HFF-Myc (cell line): Measurements from ENCODE around the gene SMCO2.

ENCODE experiments used
- DNase-seq: peaks from one replicate; pipeline ENCODE4 v3.0.0-alpha.2; 2011; ENCODE audit warnings: low read depth; ENCODE audit errors: extremely low read depth
- H3K4me3 ChIP-seq: replicated peaks from 2 replicates; pipeline ENCODE4 v1.5.1; 2011; ENCODE audit warnings: low read depth, mild to moderate bottlenecking, control low read depth, low read length
- CTCF ChIP-seq: IDR thresholded peaks from 2 replicates; pipeline ENCODE4 v1.5.1; 2012; ENCODE audit warnings: mild to moderate bottlenecking, low read depth, low read length, control low read depth; ENCODE audit errors: missing control alignments

The SMCO2 gene

DNA sequence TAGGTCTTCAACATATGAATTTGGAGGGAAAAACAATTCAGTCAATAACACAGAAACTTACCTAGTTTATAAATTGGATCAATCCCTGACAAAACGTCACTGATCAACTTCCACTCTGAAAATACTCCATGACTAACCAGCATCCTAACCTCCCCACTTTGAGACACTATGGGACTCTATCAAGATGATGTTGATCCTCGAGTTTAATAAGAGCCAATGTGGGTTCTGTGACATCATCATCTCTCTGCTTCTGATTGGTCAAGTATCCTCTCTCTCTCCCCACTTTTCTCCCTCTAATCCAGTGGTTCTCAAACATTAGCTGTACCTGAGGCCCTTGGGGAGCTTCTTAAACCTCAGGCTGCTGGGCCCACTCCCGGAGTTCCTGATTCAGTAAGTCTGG is at the start of gene SMCO2:
Gene SMCO2, plus strand, starts transcription at position 301 of the 400 bp plus-strand sequence. CDS start 23,896 bp downstream, outside the sequence.
- DNase-seq: no peak
- H3K4me3 ChIP-seq: no peak within 1 kb of the TSS
- no peak for TF ChIP-seq CTCF

- TF ChIP-seq CTCF: no peak
- no peak overlapping the region for H3K4me3 ChIP-seq
- DNase-seq: no peak
These were observed 48.1 kb upstream of the SMCO2 start for GRCh38 chr12:27398466-27398865.

- no peak for TF ChIP-seq CTCF
- no peak overlapping the region for H3K4me3 ChIP-seq
- DNase-seq: no peak
These were observed 47.5 kb upstream of the SMCO2 start for GRCh38 chr12:27399074-27399473.

GRCh38 chr12:27400856-27401354 is 45.6 kb upstream of the SMCO2 start:
- no peak for TF ChIP-seq CTCF
- H3K4me3 ChIP-seq: no peak overlapping the region
- no peak for DNase-seq

- no peak for TF ChIP-seq CTCF
- no peak for DNase-seq
- H3K4me3 ChIP-seq: no peak overlapping the region
These were observed 34.5 kb upstream of the SMCO2 start for GRCh38 chr12:27412047-27412446.

DNA sequence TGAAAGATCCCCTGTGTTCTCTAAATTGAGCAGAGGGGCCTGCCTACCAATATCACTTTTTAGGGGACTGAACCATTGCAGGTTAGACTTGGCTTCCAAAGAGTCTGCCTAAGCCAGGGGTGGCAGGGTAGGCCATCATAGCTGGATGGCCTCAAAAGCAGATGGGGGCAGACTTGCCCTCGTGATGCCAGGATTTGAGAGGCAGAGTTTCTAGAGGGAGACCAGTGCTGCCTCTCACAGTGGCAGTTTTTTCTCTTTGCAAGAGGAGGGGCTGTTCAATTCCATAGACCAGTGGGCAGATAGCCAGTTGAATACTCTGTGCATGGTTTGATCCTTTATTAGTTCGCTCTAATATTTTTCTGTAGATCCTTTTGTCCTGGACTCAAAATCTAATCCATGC is 23.8 kb upstream of the SMCO2 start:
- no peak for DNase-seq
- no peak for TF ChIP-seq CTCF
- H3K4me3 ChIP-seq: no peak overlapping the region

- peak; percentile 14 for DNase-seq
- no peak overlapping the region for H3K4me3 ChIP-seq
- peak; percentile 40 for TF ChIP-seq CTCF
These were observed 21.8 kb upstream of the SMCO2 start for GRCh38 chr12:27424631-27425230.
